Panc1 (cell line): ENCODE measurements around the gene MPI.

Experiments used
- CTCF ChIP-seq: fragments of 450-650 bp; IDR thresholded peaks from 2 replicates; pipeline ENCODE4 v1.5.1; 2017; ENCODE audit warnings: mild to moderate bottlenecking
- POLR2AphosphoS5 ChIP-seq: IDR thresholded peaks from 2 replicates; pipeline ENCODE4 v1.6.1; 2012; ENCODE audit warnings: mild to moderate bottlenecking, low read depth, low read length, moderate library complexity
- TCF7L2 ChIP-seq: IDR thresholded peaks from 2 replicates; pipeline ENCODE4 v1.6.1; 2011; ENCODE audit warnings: mild to moderate bottlenecking, low read depth, low read length, inconsistent platforms

GRCh38 chr15:74840851-74841775 lies 48.7 kb upstream of the MPI start:
- TF ChIP-seq CTCF: no peak
- no peak for TF ChIP-seq TCF7L2
- TF ChIP-seq POLR2AphosphoS5: no peak
